Heart left ventricle (tissue), 13 donors: Measurements from ENCODE around the gene VWA8.

ENCODE experiments used
- POLR2A ChIP-seq, 2 donors: fragments of 450-650 bp; IDR thresholded peaks; one replicate each; pipeline ENCODE4 v1.6.1; 2017; ENCODE audit warnings: antibody characterized with exemption in 2 of 2, mild to moderate bottlenecking in 2 of 2, moderate library complexity in 2 of 2
- TF ChIP-seq, protein P1 (sequence below), 12 donors: fragments of 200-600 bp; sonication (generic) in 4 of 12; IDR thresholded peaks; one replicate each; pipeline versions ENCODE4 v1.5.0 to v1.8.0; 2018 to 2022; ENCODE audit warnings: antibody characterized with exemption in 12 of 12, mild to moderate bottlenecking in 5 of 12
- donor health status: ischemic (EF 13 %, LVEDD 7.1; RV severe dilation, severe dysfunction).
- donor health status: DM: no; HTN: yes; CAD: no.
- donor health status: DM: no; HTN: no; CAD: no.
- donor health status: ischemic (EF 25% LVEDD 6.9; RV normal size, moderate dysfunction).
- donor health status: ischemic (EF 25% LVEDD 5.7; RV mildly dilated, moderate dysfunction).
- donor health status: ischemic (EF 35%, LVEDD 5.7; RV mildly dilated, moderate dysfunction).
- donor health status: nonischemic (EF 11% LVEDD 7.7; RV severe dilation, severe dysfunction).
- donor health status: DM: yes; HTN: yes; CAD: no.
- donor health status: PGD.
- donor health status: ischemic (EF 29% LVEDD 5.4; RV normal size, mild dysfunction).
- donor health status: nonischemic (EF 23%, LVEDD 6.1; RV moderate dilation, normal function).

DNA sequence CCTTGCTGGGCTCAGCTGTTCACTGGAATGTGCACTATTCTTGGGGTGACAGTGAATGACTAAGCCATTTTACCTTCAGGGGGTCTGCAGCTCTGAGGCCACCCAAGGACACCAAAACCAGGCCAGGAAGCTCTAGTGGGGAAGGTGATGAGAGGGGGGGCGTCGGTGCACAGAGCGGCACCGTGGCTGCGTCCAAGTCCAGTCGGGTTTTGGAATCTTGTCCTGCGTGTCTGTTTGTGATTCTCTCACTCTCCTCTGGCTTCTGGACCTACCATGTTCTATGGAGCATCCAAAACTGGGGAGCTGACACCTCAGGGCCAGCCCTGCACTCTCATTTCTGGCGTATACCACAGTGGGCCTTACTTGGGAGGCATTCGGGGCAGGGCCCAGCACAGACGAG lies 411.4 kb downstream of the VWA8 start:
- TF ChIP-seq, protein P1, sequence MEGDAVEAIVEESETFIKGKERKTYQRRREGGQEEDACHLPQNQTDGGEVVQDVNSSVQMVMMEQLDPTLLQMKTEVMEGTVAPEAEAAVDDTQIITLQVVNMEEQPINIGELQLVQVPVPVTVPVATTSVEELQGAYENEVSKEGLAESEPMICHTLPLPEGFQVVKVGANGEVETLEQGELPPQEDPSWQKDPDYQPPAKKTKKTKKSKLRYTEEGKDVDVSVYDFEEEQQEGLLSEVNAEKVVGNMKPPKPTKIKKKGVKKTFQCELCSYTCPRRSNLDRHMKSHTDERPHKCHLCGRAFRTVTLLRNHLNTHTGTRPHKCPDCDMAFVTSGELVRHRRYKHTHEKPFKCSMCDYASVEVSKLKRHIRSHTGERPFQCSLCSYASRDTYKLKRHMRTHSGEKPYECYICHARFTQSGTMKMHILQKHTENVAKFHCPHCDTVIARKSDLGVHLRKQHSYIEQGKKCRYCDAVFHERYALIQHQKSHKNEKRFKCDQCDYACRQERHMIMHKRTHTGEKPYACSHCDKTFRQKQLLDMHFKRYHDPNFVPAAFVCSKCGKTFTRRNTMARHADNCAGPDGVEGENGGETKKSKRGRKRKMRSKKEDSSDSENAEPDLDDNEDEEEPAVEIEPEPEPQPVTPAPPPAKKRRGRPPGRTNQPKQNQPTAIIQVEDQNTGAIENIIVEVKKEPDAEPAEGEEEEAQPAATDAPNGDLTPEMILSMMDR (IDR thresholded peaks at IDR 0.05), result no peak
- no peak for TF ChIP-seq POLR2A (IDR thresholded peaks at IDR 0.05)
